Epithelial cell of proximal tubule (primary cell): ENCODE data around the gene MYO1D. TPM values are rescaled to one million over a fixed set of nuclear protein-coding genes. Genes with fewer than 3 reads are reported as not detected.

Source experiments
- DNase-seq: peaks from one replicate; pipeline ENCODE4 v3.0.0-alpha.2; 2011; ENCODE audit warnings: low read depth
- H3K4me3 ChIP-seq: 2 replicates; pipeline ENCODE4 v1.5.1; 2011; ENCODE audit warnings: low read depth, mild to moderate bottlenecking, low read length
- CTCF ChIP-seq: conservative IDR thresholded peaks from 2 replicates; pipeline ENCODE4 v1.5.1; 2012; ENCODE audit warnings: low read depth, mild to moderate bottlenecking, low read length
- total RNA-seq: library from RNA; depleted of rRNA; stranded (reverse); fragments of >200 nt; gene quantifications from 2 replicates; pipeline ENCODE4 v1.2.3, GENCODE V29; 2015

The MYO1D gene
- total RNA-seq, 1 donor from 2014 or later = 54.4 TPM

DNA sequence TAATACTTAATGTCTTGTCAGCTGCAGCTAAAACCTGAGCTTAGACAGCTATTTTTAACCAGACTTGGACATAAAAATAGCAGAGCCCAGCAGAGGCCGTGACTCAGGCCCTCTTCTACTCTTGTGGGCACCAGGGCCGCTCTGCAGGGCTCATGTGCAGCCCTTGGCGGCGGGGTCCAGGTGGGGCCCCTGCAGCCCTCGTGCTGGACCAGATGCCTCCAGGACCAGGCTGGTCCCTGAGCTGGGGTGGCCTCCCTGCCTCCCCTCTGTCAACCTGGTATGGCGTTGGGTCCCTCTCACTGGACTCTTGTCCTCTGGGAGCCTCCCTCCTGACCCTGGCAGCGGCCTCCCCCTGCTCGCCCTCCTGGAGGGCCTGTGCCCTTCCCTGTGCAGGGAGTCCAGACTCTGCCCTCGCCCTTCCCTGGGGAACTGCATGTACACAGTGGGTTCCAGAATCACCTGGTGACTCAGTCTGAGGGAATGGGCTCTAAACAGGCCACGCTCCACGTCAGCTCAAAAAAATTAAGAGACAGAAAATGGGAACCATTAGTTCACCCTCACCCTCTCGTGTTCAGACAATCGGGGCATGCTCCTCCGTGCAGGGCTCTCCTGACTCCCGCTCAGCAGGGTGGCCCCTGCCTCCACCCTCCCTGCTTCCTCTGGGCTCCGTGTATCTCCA is 380.4 kb downstream of the MYO1D start:
- DNase-seq = no peak
- TF ChIP-seq CTCF = no peak
- H3K4me3 ChIP-seq = no peak overlapping the region

DNA sequence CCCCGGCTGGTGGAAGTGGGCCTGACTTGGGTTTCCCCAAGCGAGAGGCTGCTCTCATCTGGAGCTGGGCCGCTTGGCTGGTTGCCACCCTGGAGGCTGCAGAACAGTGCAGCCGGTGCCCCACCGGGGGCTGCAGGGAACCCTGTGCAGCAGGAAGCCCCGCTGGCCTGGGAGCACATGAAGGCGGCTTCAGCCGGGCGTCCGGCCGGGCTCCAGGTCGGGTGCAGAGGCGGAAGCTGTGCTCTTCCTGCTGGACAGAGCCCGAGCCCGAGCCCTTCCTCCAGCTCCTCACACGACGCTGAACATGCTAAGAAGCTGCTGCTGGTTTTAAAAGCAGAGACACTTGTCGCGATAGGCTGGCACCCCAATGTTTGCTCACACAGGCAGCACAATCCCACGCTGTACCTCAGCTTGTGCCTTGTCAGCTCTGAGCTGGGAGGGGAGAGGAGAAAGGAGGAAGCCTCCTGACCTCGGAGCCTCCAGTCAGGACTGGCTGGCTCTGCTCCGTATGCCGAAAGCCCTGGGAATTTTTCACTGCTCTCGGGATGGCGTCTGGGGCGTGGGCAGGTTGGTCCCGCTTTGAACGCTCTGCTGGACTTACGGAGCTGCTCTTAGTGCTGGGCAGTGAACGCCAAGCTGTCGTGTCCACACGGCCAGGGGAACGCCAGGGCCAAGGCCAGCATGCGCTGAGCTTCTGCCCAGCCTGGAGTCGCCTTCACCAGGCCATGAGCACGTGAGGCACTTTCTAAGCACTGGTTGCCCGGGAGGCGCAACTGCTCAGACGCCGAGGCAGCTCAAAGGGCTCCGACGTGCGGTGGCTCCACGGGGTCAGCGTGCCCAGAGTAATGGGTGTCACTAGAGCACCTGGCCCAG is 381.3 kb downstream of the MYO1D start:
- H3K4me3 ChIP-seq = no peak overlapping the region
- no peak for TF ChIP-seq CTCF
- DNase-seq = no peak

DNA sequence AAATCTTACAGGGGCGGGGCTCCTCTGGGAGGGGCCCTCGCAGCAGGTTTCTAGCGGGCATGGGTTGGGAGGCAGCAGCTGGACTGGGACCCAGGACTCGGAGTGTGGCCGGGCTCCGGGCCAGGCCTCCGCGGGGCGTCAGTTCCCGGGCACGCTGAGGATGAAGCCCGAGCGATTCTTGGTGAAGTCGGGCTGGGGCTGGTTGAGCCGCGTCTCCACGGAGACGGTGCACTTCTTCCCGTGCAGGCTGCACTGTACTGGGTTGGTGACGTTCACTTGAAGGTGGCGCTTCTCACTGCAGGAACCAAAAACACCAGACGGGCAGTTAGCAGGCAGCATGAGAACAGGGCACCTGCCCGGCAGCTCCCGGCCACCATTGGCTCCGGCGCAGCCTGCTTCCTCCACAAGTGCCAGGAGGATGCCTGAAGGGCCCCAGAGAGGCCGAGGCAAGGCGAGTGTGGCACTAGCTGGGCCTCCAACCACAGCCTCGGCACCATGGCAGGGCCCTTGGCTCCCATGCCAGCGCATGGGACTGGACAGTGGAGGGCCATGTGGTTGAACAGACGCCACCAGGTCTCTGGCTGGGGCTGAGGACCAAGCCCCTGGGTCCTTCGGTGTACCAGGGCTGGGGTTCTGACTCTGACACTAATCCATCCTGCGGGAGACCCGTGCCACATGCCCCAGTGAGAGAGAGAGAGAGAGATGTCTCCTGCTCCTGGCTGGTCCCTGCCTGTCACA is 382.1 kb downstream of the MYO1D start:
- DNase-seq = no peak
- H3K4me3 ChIP-seq = no peak overlapping the region
- no peak for TF ChIP-seq CTCF

DNA sequence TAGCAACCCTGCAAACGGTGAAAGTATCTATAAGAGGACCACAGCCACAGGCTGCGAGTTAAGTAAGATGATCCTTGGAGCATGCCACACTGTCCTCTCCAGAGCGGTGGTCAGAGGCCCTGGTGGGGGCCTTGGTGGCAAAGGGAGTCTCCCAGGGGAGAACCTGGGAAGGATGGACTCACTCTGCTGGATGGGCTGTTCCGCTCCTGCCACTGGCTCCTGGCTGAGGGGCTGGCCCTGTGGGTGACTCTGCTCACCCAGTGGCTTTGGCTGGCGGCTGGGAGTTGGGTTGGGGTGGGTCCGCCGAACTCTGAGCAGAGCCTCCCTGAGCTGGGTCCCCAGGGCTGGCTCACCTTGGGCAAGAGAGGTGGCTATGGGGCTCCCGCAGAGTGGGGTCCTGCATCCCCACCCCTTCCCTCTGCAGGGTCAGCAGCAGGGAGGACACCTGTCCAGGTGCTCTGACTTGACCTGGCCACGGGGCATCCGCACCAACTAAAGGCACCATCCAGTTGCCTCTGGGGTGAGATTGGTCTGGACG is 382.9 kb downstream of the MYO1D start:
- TF ChIP-seq CTCF = no peak
- no peak for DNase-seq
- H3K4me3 ChIP-seq = no peak overlapping the region

GRCh38 chr17:32493571-32493970 is 383.4 kb downstream of the MYO1D start:
- no peak for TF ChIP-seq CTCF
- H3K4me3 ChIP-seq = no peak overlapping the region
- no peak for DNase-seq

- DNase-seq = no peak
- TF ChIP-seq CTCF = no peak
- H3K4me3 ChIP-seq = no peak overlapping the region
These were observed 384.2 kb downstream of the MYO1D start for GRCh38 chr17:32492648-32493289.
